GM12865 (cell line): ENCODE measurements around the gene MORN3.
A peak's percentile ranks its signal among the peaks of the same experiment; 100 is the strongest.
"Not testable (repeated sequence)": the region's sequence is repeated elsewhere in the genome, so short reads cannot be mapped to it uniquely, and the experiment has no call there.

Experiments
- DNase-seq: peaks from one replicate; pipeline ENCODE4 v3.0.0; 2010; ENCODE audit warnings: low read depth
- H3K4me3 ChIP-seq: 2 replicates; pipeline ENCODE4 v1.5.1; 2011; ENCODE audit warnings: mild to moderate bottlenecking, low read depth, low read length, control low read depth
- CTCF ChIP-seq: IDR thresholded peaks from 2 replicates; pipeline ENCODE4 v1.5.1; 2011; ENCODE audit warnings: low read length, control low read depth, low read depth, inconsistent platforms; ENCODE audit not compliant: insufficient read depth; ENCODE audit errors: missing control alignments

The MORN3 gene

DNA sequence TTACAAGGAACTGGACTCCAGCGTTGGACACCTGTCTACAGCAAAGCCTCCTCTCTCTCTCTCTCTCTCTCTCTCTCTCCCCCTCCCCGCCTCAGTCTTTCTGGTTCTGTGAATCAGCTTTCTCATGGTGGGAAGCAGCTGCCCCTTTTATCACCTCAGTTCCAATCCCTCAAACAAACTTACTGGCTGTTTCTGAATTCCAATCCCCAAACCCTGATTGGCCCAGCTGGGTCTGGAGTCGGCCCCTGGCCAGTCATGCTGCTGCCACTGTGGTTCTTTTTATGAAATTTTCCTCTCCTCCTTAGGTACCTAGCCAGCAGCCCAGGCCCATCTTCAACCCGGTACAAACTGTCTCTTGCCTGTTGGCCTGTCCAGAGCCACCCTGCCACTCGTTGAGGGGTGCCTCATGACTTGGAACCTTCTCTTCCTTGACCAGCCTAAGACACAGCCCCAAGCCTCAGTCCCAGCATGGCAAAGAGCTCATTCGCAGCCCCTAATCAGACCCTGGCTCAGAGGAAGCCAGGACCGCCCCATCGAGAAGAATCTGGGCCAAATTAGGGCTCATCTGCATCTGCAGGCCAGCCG is 9.4 kb upstream of the MORN3 start:
- H3K4me3 ChIP-seq: no peak overlapping the region
- no peak for DNase-seq
- no peak for TF ChIP-seq CTCF

DNA sequence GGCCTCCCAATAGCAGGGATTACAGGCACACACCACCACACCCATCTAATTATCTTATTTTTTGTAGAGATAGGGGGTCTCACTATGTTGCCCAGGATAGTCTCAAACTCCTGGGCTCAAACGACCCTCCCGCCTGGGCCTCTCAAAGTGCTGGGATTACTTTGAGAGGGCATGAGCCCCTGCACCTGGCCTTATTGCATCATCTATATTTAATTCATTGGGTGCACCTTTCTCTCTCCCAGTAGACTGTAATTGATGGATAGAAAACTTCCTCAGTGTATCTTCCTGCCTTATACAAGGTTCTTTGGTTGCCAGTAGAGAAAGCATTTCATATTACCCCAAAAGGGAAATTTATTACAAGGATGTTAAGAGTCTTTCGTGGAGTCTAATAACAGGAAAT is 8.9 kb upstream of the MORN3 start:
- TF ChIP-seq CTCF: no peak
- no peak overlapping the region for H3K4me3 ChIP-seq

DNA sequence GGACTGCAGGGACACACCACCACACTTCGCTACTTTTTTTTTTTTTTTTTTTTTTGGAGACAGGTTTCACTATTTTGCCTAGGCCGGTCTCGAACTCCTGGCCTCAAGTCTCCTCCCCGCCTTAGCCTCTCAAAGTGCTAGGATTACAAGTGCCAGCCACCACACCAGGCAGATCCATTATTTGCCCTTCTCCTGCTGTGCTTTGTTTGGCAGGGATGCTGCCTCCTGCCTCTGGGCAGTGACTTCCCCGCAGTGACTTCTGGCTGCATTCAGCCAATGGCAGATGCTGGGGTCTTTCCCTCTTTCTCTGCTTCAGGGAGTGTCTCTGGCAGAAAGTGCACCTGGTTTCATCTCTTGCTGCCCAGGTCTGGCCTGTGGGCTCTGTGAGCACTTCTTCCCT is 6.7 kb upstream of the MORN3 start:
- TF ChIP-seq CTCF: no peak
- DNase-seq: no peak
- no peak overlapping the region for H3K4me3 ChIP-seq

More for the DNA sequence above, 8.9 kb upstream of the MORN3 start:
- DNase-seq: no peak

DNA sequence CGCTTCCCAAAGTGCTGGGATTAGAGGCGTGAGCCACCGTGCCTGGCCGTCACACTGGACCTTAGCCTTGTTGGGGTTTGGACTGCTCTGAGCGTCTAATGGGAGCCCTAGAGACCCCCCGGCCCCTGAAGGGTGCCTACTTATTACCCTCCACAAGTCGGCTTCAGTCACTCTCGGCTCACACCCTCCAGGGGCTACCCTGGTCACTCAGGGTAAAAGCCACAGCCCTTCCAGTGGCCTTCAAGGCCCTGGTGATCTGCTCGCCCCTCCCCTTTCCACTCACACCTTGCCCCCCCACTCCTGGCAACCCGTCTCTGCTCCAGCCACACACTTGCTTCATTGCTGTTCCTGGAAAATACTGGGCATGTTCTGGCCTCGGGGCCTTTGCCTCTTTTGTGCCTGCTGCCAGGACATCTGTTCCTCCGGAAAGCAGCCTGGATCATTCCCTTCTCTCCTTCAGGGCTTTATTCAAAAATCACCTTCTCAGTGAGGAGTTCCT is 3.6 kb upstream of the MORN3 start:
- peak overlapping the region; percentile 43 for H3K4me3 ChIP-seq
- no peak for TF ChIP-seq CTCF
- DNase-seq: no peak

- no peak overlapping the region for H3K4me3 ChIP-seq
- peak; percentile 57 for TF ChIP-seq CTCF
- peak; percentile 57 for DNase-seq
Measured at GRCh38 chr12:121668750-121669520, 519 bp downstream of the MORN3 start.

DNA sequence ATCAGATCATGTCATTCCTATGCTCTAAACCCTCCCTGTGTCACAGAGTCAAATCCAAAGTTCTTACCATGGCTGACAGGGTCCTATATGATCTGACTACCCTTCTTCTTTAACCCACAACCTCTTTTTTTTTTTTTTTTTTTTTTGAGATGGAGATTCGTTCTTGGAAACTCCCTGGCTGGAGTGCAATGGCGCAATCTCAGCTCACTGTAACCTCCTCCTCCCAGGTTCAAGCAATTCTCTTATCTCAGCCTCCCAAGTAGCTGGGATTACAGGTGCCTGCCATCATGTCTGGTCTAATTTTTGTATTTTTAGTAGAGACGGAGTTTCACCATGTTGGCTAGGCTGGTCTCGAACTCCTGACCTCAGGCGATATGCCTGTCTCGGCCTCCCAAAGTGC is 2.6 kb downstream of the MORN3 start:
- H3K4me3 ChIP-seq, DNase-seq: not testable (repeated sequence)

DNA sequence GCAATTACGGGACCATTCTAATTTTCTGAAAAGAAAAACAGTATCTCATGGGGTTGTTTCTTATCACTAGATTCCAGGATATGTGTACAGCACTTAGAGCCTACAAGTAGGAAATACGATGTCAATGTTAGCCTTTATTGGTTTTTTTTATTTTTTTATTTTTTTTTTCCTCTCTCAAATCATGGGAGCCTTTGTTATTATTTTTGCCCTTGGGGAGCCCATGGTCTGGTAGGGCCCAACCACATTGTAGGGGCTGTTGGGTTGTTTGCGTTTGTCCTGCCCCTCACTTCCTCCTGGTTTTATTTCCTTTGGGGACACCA is 5.9 kb downstream of the MORN3 start:
- no peak for DNase-seq
- TF ChIP-seq CTCF: no peak
- H3K4me3 ChIP-seq: peak overlapping the region; percentile 37

DNA sequence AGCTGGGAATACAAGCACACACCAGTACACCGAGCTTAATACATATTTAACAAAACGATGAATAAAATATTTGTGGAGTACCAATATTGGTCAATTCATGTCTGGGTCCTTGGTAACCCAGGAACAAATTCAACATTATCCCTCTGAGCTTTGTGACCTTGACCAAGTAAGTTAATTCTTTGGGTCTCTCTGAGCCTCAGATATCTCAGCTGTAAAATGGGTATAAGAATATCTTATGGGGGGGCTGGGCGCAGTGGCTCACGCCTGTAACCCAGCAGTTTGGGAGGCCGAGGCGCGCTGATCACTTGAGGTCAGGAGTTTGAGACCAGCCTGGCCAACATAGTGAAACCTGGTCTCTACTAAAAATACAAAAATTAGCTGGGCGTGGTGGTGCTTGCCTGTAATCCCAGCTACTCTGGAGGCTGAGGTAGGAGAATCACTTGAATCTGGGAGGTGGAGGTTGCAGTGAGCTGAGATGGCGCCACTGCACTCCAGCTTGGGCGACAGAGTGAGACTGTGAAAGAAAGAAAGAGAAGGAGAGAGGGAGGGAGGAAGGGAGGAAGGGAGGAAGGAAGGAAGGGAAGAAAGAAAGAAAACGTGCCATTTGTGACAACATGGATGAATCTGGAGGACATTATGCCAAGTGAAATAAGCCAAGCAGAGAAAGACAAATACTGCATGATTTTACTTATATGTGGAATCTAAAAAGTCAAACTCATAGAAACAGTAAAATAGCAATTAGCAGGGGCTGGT is 7.9 kb downstream of the MORN3 start:
- H3K4me3 ChIP-seq, DNase-seq: not testable (repeated sequence)
